Central memory CD4-positive, alpha-beta T cell (primary cell): ENCODE data around the gene OR4K15.
"Not testable (repeated sequence)": the region's sequence is repeated elsewhere in the genome, so short reads cannot be mapped to it uniquely, and the experiment has no call there.

Experiments used
- DNase-seq: peaks from one replicate; pipeline ENCODE4 v3.0.0; 2022
- total RNA-seq, 3 experiments: gene quantifications; one replicate each; lab custom pipeline; 2026; lab: John Stamatoyannopoulos, UW

OR4K15 gene
- 0 reads per million in 3 experiments for total RNA-seq

- no peak for DNase-seq
These were observed at the start of gene OR4K15 for GRCh38 chr14:19975291-19975690. Gene OR4K15 (plus strand): TSS chr14:19975591. CDS start chr14:19975591, 0 bp downstream.

- DNase-seq = no peak
These were observed 44.8 kb upstream of the OR4K15 start, which contains the start of gene OR4K1 for GRCh38 chr14:19930617-19931016. Gene OR4K1 (plus strand): TSS chr14:19930917. CDS start chr14:19935667, 4,750 bp downstream.

GRCh38 chr14:19941668-19942067 is 33.7 kb upstream of the OR4K15 start:
- no peak for DNase-seq

GRCh38 chr14:19947413-19948090 is 27.8 kb upstream of the OR4K15 start:
- DNase-seq = no peak

- no peak for DNase-seq
These were observed 26.2 kb upstream of the OR4K15 start for GRCh38 chr14:19949218-19949617.

GRCh38 chr14:19969735-19970134 is 5.7 kb upstream of the OR4K15 start:
- DNase-seq = not testable (repeated sequence)

- peak; percentile 63 for DNase-seq
These were observed 547 bp upstream of the OR4K15 start for GRCh38 chr14:19974844-19975243.

- no peak for DNase-seq
These were observed 18.0 kb downstream of the OR4K15 start for GRCh38 chr14:19993438-19993837.

- DNase-seq = no peak
These were observed 26.5 kb downstream of the OR4K15 start, which contains the start of gene OR4Q2 for GRCh38 chr14:20001863-20002262. Gene OR4Q2 (plus strand): TSS chr14:20002163.

- no peak for DNase-seq
These were observed 26.9 kb downstream of the OR4K15 start for GRCh38 chr14:20002319-20002718.

GRCh38 chr14:20008156-20008555 is 32.8 kb downstream of the OR4K15 start:
- no peak for DNase-seq

GRCh38 chr14:20019257-20019865 is 44.0 kb downstream of the OR4K15 start, which contains the start of gene OR4K14:
Gene OR4K14 (minus strand): TSS chr14:20019307. CDS start chr14:20015193, 4,114 bp downstream.
- no peak for DNase-seq
